ENCODE results near the gene DCAF6.

The DCAF6 gene

DNA sequence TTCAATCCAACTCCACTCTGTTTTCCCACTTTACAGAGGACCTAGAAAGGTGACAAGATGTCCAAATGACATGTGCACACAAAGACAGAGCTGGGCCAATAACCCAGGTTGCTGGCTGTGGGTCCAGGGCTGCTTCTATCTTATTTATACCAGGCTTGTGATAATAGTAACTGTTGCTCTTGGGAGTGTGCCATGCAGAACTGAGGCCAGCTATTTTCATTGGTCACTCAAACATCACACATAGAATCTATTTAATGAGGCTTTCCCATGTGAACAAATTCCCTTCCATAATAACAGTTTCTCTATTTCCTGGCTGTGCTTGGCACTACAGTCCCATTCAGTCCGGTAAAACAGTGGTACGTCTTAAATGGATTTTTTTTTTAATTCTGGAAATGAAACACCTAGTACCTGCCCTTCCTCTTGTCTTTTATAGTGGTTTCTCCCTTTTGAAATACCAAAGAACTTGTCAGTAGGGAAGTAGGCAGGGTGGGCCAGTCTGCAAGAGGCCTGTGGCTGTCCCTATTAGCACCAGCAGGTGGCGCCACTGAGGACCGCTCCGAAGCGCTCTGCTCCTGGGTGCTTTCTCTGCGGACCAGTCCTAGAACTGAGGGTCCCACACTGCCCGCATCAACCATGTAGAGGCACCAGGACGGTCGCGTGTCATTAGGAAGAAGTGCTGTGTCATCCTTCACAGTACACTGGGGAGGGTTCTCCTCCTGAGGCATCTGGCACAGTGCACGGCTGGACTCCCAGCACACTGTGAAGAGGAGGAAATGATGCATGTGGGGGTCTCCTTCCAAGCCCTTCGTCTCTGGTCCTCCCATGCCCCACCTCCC is 148.1 kb downstream of the DCAF6 start:
- TF ChIP-seq, protein P1, sequence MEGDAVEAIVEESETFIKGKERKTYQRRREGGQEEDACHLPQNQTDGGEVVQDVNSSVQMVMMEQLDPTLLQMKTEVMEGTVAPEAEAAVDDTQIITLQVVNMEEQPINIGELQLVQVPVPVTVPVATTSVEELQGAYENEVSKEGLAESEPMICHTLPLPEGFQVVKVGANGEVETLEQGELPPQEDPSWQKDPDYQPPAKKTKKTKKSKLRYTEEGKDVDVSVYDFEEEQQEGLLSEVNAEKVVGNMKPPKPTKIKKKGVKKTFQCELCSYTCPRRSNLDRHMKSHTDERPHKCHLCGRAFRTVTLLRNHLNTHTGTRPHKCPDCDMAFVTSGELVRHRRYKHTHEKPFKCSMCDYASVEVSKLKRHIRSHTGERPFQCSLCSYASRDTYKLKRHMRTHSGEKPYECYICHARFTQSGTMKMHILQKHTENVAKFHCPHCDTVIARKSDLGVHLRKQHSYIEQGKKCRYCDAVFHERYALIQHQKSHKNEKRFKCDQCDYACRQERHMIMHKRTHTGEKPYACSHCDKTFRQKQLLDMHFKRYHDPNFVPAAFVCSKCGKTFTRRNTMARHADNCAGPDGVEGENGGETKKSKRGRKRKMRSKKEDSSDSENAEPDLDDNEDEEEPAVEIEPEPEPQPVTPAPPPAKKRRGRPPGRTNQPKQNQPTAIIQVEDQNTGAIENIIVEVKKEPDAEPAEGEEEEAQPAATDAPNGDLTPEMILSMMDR (IDR thresholded peaks at IDR 0.05; ENCODE audit: extremely low read depth, insufficient read depth, missing control alignments), result peak; percentile 97
- in situ Hi-C loops (cut with MboI; ENCODE audit: low pct_unique_long_range_greater_than_20kb, low sequenced_read_pairs, unreplicated experiment), result no loop called here
- peak; percentile 77 for DNase-seq (ENCODE audit: low spot score)

DNA sequence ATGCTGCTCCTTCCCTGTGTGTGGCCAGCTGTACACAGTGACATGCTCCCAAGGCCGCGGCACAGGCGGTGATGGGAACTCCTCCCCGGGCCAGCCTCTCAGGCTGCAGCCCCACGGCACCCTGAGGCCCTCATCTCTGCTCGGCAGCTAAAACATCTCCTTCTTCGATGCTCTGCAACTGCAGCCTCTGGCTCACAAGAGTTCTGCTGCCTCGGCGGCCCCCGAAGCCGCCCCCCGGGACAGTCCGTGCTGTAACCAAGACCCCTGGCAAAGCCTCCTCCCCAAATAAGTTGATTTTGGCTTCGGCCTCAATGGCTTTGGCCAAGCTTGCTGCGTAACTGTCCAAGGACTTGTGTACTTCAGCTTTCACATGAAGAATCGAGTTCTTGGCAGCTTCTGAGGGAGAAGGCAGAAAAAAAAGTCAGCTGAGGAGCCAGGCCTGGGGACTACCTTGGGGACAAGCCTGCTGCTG is 149.0 kb downstream of the DCAF6 start:
- DNase-seq (ENCODE audit: low spot score), result no peak
- TF ChIP-seq, protein P1 (IDR thresholded peaks at IDR 0.05; ENCODE audit: extremely low read depth, insufficient read depth, missing control alignments), result no peak
- in situ Hi-C loops (cut with MboI; ENCODE audit: low pct_unique_long_range_greater_than_20kb, low sequenced_read_pairs, unreplicated experiment), result no loop called here

DNA sequence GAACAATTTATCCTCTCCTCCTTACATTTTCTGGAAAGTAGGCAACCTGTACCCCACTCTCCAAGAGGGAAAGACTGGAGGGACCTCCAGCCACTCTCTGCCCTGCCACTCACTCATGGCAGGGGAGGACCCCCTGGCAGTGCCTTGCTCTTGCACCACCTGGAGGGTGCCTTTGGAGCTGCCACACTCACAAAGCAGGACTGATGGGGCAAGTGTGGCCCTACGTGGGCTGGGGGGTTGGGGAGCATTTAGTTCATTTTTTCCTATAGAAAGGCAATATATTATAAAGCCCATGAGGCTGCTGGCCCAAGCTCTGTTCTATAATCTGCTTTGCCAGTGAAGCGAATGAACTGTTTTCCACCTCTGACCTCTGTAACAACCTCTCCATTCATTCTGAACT is 150.0 kb downstream of the DCAF6 start:
- TF ChIP-seq, protein P1 (IDR thresholded peaks at IDR 0.05; ENCODE audit: extremely low read depth, insufficient read depth, missing control alignments), result no peak
- in situ Hi-C loops (cut with MboI; ENCODE audit: low pct_unique_long_range_greater_than_20kb, low sequenced_read_pairs, unreplicated experiment), result no loop called here
- DNase-seq (ENCODE audit: low spot score), result no peak

DNA sequence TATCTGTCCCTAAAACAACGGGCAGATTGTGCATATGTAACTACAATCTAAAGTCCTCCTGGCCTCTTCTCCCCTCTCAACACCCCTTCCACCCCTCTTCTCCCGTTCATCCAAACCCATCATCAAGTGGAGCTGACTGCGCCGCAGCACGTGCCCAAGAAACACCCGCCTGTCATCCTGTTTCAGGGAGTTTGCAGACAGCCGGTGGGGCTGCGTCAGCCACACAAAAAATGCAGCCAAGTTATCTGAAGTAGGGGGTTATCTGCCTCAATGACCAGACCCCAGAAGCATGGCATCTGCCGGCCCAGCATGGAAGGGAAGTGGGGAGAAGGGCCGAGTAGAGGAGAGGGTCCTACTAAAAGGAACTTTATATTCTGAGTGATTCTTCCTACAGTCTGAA is 151.2 kb downstream of the DCAF6 start:
- DNase-seq (ENCODE audit: low spot score), result no peak
- in situ Hi-C loops (cut with MboI; ENCODE audit: low pct_unique_long_range_greater_than_20kb, low sequenced_read_pairs, unreplicated experiment), result no loop called here
- TF ChIP-seq, protein P1 (IDR thresholded peaks at IDR 0.05; ENCODE audit: extremely low read depth, insufficient read depth, missing control alignments), result no peak

DNA sequence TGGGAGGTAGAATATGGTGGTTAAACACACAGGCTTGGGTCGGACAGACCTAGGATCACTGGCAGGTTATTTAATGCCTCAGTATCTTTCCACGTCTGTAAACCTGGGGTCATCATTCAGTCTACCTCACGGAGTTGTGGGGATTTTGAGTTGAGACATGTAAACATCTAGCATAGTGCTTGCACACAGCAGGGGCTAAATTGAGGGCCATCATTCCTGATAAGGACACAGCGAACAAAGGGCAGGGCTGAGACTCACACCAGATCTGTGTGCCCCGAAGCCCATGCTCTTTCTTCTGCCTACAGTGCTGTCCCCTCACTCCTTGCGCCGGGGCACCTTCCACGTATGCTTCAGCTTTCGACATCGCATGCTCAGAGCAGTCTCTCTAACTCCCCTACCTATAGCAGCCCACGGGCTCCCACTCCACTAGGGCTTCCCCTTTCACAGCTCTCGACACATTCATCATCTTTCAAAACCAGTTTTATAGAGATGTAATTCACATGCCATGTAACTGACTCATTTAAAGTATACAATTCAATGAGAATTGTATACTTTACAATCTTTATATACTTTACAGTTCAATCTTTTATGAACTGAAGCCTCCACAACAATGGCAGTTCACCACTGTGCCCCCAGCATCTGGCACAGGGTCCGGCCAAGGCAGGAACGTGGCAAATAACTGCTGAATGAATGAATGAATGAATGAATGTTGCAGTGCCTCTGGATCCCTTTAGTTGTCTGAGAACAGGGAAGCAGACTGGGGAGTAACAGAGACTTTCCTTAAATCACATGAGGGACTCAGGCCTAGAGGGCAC is 152.2 kb downstream of the DCAF6 start:
- DNase-seq (ENCODE audit: low spot score), result no peak
- in situ Hi-C loops (cut with MboI; ENCODE audit: low pct_unique_long_range_greater_than_20kb, low sequenced_read_pairs, unreplicated experiment), result no loop called here
- TF ChIP-seq, protein P1 (IDR thresholded peaks at IDR 0.05; ENCODE audit: extremely low read depth, insufficient read depth, missing control alignments), result no peak

DNA sequence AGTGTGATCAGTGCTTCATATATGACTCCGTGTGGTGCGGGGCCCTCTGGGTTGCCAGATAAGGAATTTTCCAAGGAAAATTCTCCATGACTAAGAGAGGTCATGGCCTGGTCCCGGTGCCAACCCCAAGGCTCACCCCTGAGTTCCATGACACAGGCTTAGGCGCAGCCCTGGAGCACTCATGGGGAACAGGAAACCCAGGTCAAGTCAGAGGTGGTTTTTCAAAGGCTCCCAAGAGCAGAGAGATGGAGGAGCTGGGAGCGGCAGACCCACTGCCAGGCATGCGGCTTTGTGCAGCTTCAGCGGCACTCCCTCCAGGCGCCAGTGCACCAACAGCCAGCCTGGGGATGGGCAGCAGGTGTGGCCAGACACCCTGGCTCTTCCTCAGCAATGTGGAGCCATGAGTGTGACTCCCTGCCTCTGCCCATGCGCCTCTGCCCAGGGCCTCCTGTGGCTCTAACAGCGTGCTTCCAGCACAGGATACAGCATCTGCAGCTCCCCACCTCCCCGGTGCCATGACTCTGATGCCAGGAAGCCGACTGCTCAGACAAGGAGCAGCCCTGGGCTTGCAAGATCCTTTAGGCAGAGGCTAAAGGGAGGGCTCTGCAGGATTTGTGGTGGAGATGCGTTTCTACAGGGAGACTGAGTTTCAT is 153.0 kb downstream of the DCAF6 start:
- in situ Hi-C loops (cut with MboI; ENCODE audit: low pct_unique_long_range_greater_than_20kb, low sequenced_read_pairs, unreplicated experiment), result no loop called here
- TF ChIP-seq, protein P1 (IDR thresholded peaks at IDR 0.05; ENCODE audit: extremely low read depth, insufficient read depth, missing control alignments), result no peak
- DNase-seq (ENCODE audit: low spot score), result no peak
